ENCODE data around the gene ANO3.
"Not testable (repeated sequence)": the region's sequence is repeated elsewhere in the genome, so short reads cannot be mapped to it uniquely, and the experiment has no call there.

DNA sequence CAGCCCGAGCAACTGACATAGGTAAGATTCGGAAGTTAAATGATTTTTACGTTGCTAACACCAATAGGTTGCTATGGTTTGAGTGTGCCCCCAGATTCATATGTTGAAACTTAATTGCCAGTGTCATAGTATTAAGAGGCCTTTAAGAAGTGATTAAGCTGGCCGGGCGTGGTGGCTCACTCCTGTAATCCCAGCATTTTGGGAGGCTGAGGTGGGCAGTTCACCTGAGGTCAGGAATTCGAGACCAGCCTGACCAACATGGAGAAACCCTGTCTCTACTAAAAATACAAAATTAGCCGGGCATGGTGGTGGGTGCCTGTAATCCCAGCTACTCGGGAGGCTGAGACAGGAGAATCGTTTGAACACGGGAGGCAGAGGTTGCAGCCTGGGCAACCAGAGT, 311.4 kb downstream of the ANO3 start:
- TF ChIP-seq, protein P1, sequence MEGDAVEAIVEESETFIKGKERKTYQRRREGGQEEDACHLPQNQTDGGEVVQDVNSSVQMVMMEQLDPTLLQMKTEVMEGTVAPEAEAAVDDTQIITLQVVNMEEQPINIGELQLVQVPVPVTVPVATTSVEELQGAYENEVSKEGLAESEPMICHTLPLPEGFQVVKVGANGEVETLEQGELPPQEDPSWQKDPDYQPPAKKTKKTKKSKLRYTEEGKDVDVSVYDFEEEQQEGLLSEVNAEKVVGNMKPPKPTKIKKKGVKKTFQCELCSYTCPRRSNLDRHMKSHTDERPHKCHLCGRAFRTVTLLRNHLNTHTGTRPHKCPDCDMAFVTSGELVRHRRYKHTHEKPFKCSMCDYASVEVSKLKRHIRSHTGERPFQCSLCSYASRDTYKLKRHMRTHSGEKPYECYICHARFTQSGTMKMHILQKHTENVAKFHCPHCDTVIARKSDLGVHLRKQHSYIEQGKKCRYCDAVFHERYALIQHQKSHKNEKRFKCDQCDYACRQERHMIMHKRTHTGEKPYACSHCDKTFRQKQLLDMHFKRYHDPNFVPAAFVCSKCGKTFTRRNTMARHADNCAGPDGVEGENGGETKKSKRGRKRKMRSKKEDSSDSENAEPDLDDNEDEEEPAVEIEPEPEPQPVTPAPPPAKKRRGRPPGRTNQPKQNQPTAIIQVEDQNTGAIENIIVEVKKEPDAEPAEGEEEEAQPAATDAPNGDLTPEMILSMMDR (IDR thresholded peaks at IDR 0.05): not testable (repeated sequence)
- TF ChIP-seq POLR2A (IDR thresholded peaks at IDR 0.05): not testable (repeated sequence)
